NCI-H1417 (cell line): ENCODE data around the gene GAS7.

Experiments
- DNase-seq, 3 experiments: peaks; one replicate each; lab custom pipeline; 2025; lab: John Stamatoyannopoulos, UW

The GAS7 gene

GRCh38 chr17:9981344-9981915 is 217.0 kb downstream of the GAS7 start:
- no peak for DNase-seq

DNA sequence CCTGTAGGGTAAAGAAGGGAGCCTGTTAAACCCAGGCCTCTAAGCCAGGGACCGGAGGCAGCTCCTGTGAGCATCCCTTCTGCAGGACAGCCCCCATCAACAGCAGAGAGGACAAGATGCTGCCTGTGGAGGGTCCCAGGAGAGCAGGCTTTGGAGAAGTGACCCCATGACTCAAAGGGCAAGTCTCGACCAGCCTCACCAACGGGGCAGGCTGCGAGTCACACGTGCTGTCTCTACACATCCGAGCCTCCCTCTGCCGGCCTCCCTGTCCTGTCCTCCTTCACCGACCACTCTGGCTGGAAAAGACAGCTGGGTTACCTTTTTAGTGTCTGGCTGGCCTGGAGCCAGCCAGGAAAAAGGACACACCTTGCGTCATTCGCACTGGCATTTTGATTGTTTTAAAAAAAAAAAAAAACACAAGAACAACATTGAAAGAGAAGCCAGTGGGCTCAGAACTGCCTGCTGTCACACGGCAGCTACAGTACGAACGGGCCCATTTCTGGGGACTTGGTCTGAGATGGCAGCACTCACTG is 218.9 kb downstream of the GAS7 start:
- no peak for DNase-seq

DNA sequence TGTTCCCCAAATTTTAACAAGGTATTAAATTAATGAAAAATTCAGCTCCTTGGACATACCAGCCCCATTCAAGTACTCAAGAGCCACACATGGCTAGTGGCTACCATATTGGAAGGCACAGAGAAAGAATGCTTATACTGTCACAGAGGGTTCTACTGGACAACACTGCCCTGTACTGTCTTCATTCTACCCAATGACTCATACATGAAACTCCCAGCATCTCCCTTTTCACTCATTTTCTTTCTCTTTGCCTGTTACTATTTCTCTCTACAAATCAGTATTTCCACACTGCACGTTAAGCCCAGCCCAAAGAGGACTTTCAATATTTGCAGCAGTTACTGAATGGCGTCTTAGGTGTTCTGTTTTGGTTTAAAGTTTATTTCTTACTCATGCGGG is 221.2 kb downstream of the GAS7 start:
- no peak for DNase-seq

DNA sequence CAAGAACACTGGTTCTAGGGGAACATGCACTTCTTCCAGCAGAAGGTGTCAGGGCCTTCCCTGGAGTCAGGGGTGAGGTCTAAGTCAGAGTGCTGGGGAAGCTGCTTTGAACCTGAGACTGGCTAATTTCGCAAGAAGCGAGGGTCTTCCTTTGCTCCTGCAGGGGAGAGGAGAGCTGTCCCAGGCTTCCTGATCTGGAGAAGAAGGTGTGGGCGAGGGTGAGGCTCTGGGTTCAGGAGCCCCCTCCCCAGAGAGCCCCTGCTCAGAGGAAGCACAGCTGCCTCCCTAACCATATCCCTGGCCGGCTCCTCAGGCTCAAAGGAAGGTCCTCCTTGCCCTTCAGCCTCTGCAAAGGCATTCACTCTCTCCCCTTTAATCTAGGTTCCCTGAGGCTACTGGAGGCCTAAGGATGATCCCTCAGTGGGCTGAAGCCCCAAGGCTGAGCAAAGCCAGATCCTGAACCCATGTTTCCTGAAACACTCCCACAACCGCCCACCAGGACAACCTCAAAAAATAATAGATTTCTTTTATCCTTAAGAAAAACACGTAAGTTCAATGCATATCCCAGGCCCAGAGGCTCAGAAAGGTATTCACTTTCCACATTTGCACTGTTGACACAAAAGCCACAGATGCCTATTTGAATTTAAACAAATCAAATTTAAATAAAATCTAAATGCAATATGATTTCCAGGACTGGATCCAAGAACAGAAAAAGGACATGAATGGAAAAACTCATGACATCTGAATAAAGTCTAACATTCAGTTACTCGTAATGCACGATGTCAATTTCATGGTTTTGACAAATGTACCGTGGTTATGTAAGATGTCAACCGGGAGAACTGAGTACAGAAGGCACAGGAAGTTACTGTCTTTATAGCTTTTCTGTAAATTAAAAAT is 221.9 kb downstream of the GAS7 start:
- DNase-seq: no peak

- DNase-seq: no peak
These were observed 223.7 kb downstream of the GAS7 start for GRCh38 chr17:9974448-9975381.

DNA sequence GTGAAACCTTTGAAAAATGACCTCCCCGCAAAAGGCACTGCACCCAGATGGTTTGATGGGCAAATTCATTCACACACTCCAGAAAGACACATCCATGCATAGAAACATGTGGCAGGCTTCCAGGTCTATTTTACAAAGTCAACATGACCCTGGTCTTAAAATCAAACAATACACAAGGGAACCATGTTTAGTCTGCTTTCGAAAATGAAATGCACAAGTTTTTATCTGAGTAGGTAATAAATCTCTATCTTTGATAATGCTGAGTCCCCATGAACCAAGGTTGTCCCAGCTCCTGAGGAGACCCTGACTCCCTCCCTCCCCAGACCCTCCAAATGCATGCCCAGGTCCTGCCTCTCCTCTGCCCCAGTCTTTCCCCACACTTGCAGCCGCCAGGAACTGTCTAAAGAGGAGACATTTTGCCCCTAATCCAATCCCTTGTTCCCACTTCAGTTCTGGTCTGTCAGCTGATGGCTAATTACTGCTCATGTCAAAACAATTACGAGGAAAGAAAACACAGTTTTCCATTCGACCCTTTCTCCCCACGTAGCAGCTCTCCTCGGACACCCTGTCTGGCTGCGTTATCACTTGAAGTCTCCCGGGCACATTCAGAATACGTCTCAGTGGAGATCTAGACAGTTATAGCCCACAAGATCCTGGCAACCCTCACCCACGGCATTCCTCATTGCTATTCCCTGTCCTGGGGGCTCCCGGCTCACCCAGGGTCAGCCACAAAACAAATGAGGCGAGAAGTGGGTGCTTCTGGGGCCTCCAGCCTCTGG is 224.5 kb downstream of the GAS7 start:
- no peak for DNase-seq

- DNase-seq: no peak
These were observed 226.4 kb downstream of the GAS7 start for GRCh38 chr17:9971991-9972390.

GRCh38 chr17:9969301-9969935 is 229.0 kb downstream of the GAS7 start:
- DNase-seq: no peak

- DNase-seq: no peak
These were observed 229.5 kb downstream of the GAS7 start for GRCh38 chr17:9968881-9969280.

DNA sequence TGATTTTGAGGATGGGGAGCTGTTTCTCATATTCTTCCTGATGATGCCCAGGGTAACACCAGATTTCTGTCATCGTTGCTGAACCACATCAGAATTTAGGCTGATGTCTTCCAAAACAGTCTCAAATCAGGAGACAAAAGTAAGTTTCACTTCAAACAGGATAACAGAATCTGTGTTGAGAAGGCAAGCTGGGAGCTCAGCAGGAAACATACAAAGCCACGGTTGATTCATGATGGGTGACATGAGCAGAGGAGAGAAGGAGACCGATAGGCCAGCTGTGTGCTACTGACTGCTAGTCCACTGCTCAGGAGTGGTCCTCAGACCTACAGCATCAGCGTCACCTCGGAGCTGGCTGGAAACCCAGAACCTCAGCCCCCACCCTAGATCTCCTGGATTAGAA is 230.4 kb downstream of the GAS7 start:
- DNase-seq: no peak

DNA sequence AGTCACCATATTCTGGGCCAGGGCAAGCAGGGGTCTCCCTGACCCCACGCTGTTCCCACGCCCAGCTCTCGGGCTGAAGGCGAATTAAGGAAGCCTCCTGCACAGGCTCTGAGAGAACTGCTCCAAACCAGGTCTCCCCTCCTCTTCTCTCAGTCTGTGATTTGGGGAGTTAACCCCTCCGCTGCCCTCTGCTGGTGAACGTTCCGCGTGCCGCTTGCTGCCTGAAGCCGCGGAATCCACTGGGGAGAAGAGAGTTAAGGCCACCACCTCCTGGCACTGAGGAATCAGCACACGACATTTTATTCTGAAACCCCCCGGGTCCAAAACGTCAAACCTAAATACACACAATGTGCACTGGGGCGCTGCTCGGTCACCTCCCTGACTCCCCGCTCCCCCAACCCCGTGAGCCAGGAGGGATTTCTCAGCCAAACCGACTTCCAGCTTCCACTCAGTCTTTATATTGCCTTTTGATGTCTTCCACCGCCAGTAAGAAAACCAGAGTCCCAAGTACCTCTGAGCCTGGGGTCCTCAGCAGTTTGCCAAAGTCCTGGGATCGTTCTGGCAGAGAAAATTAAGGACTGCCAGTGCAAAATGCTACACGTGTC is 238.9 kb downstream of the GAS7 start:
- DNase-seq: peak in 1 of 3 experiments; percentile 3

DNA sequence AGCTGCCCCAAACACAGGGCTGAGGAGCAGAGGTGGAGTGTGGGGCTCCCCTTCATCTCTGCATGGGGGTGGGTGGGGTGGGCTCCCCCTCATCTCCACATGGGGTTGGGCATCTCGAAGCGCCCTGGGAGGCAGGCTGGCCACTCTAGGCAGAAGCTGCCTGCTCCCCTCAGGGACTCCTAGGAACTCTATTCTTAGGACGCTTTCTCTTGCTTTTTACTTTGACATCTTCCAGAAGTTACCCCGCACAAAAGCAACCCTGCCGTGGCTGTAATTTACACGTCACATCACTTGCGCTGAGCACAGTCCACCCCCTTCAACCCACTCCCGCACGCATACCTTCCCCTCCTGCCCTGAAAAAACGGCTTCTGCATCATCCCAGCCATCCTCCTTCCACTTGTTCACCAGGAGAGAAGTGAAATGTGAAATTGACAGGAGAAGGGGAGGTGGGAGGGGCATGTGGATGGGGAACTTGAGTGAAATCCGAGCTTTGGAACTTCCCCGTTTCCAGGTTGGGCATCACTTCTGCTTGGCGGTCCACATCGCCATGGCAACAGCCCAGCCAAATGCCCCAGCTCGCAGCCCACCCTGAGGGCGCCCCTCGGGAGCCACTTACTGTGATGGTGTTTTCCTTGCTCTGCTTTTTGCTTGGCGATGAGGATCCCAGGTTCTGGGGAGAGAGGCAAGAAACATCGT is 239.7 kb downstream of the GAS7 start:
- DNase-seq: no peak

- DNase-seq: no peak
These were observed 241.2 kb downstream of the GAS7 start for GRCh38 chr17:9957244-9957643.

GRCh38 chr17:9956474-9957131 is 241.8 kb downstream of the GAS7 start:
- no peak for DNase-seq

GRCh38 chr17:9953492-9953891 is 244.9 kb downstream of the GAS7 start:
- no peak for DNase-seq

DNA sequence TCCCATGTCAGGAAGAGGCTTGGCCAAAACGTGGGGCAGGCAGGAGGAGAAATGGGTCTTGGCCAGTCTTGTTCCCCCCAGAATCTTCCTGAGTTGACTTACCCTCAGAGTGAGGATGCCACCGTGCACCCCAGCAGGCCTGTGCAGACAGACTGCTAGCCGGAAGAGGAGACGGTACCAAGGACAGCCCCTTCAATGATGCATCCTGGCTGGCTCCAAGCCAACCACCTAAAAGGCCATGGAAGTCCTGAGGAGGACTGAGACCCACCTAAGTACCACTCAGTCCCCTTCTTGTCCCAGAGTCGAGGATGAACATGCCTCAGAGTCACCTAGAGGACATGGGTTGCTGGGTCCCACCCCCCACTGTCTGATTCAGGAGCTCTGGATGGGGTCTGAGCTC is 246.6 kb downstream of the GAS7 start:
- DNase-seq: no peak

GRCh38 chr17:9948928-9949327 is 249.5 kb downstream of the GAS7 start:
- DNase-seq: no peak

DNA sequence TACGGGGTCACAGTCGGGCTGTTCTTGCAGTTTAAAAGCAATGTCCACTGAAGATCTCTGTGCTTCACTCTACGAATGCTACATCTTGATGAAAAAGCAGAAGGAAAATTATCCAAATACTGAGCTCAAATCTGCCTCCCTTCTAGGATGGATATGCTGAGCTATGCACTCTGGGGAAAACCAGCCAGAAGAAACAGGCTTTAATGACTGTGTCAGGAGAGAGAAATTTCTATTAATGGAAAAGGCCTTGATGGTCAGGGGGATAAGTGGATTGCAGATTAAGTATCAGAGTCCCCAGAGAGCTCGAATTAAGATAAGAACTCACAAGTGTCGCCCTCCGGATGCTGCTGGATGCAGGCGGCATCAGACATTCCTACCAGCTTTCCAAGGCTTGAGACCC is 253.7 kb downstream of the GAS7 start:
- DNase-seq: no peak

DNA sequence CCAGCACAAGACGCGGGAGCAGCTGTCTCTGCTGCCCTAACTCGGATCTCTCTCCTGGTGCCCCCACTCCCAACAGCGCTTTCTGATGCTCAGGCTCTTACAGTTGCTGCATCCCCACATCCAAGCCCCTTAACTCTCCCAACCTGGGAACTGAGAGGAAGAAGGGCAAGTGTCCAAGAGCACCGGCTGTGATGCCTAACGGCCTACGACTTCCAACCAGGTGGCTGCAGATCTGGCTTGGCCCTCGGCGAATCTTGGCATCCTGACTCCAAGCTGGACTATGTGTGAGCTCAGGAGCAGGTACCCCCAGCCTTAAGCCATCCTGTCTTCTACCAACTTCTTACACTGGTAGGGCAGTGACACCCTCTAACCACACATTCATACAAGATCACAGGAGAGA is 255.1 kb downstream of the GAS7 start:
- DNase-seq: no peak
